K562 (cell line): ENCODE measurements around the gene RBM45.

Source experiments
- GABPA ChIP-seq: fragments of 200-800 bp; sonication (Bioruptor generic); conservative IDR thresholded peaks from 2 replicates; pipeline ENCODE4 v1.6.1; 2016; ENCODE audit warnings: low read depth, missing genetic modification characterization, missing compliant biosample characterization
- NFIC ChIP-seq: fragments of 450-650 bp; IDR thresholded peaks from 2 replicates; pipeline ENCODE4 v1.6.1; 2017; ENCODE audit warnings: mild to moderate bottlenecking, inconsistent platforms
- ZNF121 ChIP-seq: sonication (generic); formaldehyde crosslinking; conservative IDR thresholded peaks from 2 replicates; pipeline ENCODE4 v1.8.0; 2022; ENCODE audit warnings: missing genetic modification reagents

DNA sequence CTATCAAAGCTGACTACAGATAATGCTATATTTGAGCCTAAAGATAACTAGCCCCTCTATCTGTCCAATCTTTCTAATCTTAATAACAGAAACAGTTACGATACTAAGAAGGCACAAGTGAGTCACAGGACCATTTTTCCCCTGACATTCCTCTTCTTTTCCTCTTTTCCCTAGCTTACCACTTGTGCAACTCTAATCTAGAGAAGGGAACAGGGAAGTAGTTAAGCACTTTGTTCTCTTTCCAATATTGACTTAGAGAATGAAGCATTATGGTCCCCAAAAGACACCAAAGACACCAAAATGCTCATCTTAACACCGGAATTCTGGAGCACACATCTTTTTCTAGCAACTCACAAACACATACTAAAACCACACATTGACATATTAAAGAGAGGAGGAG lies 41.4 kb upstream of the RBM45 start:
- no peak for TF ChIP-seq NFIC
- TF ChIP-seq ZNF121, result no peak
- TF ChIP-seq GABPA (tag), result no peak
